ENCODE measurements around the gene RAB10. TPM values are rescaled to one million over a fixed set of nuclear protein-coding genes. Genes with fewer than 3 reads are reported as not detected.

The RAB10 gene
- polyA plus RNA-seq, 1 donor from 2014 or later: 169 TPM

DNA sequence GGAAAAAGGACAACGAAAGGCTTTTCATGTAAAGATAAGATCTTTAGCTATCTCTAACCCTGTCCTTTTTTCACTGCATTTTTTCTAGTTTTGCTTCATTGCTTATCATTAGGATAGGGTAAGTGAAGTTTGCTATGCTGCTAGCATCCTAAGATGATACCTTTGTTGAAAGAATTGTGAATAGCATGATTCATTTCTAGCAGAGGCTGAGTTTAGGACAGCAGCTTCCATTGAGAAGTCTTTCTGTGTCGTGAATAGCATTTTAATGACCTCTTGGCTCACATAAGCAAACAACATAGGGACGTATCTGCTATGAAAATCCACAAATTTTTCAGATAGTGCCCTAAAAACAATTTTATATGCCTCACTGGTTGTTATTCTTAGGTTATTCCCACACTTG lies 102.6 kb downstream of the RAB10 start:
- Histone ChIP-seq H3K9me2 (ENCODE audit: insufficient read depth, low read length) (no peaks in the 10 kb centered on the region), H3K9ac (ENCODE audit: low read length) (no peak overlapping the region), H3K9me3 (ENCODE audit: low read length) (no peaks in the 10 kb centered on the region), H3F3A (ENCODE audit: insufficient read depth, low read length, poor library complexity, severe bottlenecking) (no peaks in the 10 kb centered on the region), H3K27ac (ENCODE audit: low read length) (no peak overlapping the region), H3K79me2 (replicated peaks; ENCODE audit: insufficient read depth, low read length) (peaks cover 5% of the 10 kb centered on the region), H3K4me3 (ENCODE audit: low read length) (no peak overlapping the region), H2AFZ (ENCODE audit: low read depth, low read length) (no peak overlapping the region), H3K27me3 (ENCODE audit: insufficient read depth, low read depth, low read length) (no peaks in the 10 kb centered on the region), H4K20me1 (ENCODE audit: insufficient read depth) (no peaks in the 10 kb centered on the region), H3K4me2 (ENCODE audit: low read length) (no peak overlapping the region), H3K36me3 (ENCODE audit: insufficient read depth, low read length) (no peaks in the 10 kb centered on the region)
- TF ChIP-seq POLR2AphosphoS5 (IDR thresholded peaks at IDR 0.05): no peak
- no peak for TF ChIP-seq EP300 (conservative IDR thresholded peaks at IDR 0.05; ENCODE audit: poor library complexity, severe bottlenecking)
- TF ChIP-seq, protein P1, sequence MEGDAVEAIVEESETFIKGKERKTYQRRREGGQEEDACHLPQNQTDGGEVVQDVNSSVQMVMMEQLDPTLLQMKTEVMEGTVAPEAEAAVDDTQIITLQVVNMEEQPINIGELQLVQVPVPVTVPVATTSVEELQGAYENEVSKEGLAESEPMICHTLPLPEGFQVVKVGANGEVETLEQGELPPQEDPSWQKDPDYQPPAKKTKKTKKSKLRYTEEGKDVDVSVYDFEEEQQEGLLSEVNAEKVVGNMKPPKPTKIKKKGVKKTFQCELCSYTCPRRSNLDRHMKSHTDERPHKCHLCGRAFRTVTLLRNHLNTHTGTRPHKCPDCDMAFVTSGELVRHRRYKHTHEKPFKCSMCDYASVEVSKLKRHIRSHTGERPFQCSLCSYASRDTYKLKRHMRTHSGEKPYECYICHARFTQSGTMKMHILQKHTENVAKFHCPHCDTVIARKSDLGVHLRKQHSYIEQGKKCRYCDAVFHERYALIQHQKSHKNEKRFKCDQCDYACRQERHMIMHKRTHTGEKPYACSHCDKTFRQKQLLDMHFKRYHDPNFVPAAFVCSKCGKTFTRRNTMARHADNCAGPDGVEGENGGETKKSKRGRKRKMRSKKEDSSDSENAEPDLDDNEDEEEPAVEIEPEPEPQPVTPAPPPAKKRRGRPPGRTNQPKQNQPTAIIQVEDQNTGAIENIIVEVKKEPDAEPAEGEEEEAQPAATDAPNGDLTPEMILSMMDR (IDR thresholded peaks at IDR 0.05; ENCODE audit: poor library complexity, severe bottlenecking): no peak
- TF ChIP-seq SMC3 (conservative IDR thresholded peaks at IDR 0.05; ENCODE audit: poor library complexity): no peak
- no peak for TF ChIP-seq REST (IDR thresholded peaks at IDR 0.05; ENCODE audit: borderline replicate concordance)
- TF ChIP-seq RAD21 (conservative IDR thresholded peaks at IDR 0.05): no peak
- TF ChIP-seq EZH2 (IDR thresholded peaks at IDR 0.05; ENCODE audit: borderline replicate concordance, insufficient read depth, low read length, poor library complexity, severe bottlenecking): no peak
- no peak for TF ChIP-seq MXI1 (conservative IDR thresholded peaks at IDR 0.05; ENCODE audit: poor library complexity, severe bottlenecking)
- TF ChIP-seq TAF1 (IDR thresholded peaks at IDR 0.05; ENCODE audit: low read depth): no peak

GRCh38 chr2:26139269-26140183 lies 105.6 kb downstream of the RAB10 start:
- H3K9me2 ChIP-seq (ENCODE audit: insufficient read depth, low read length): no peaks in the 10 kb centered on the region
- no peaks in the 10 kb centered on the region for H3K9me3 ChIP-seq (ENCODE audit: low read length)
- H3K4me3 ChIP-seq (ENCODE audit: low read length): no peak overlapping the region
- no peaks in the 10 kb centered on the region for H4K20me1 ChIP-seq (ENCODE audit: insufficient read depth)
- H3K4me2 ChIP-seq (ENCODE audit: low read length): no peak overlapping the region
- no peak overlapping the region for H3K27ac ChIP-seq (ENCODE audit: low read length)
- no peak for TF ChIP-seq RAD21 (conservative IDR thresholded peaks at IDR 0.05)
- no peak for TF ChIP-seq MXI1 (conservative IDR thresholded peaks at IDR 0.05; ENCODE audit: poor library complexity, severe bottlenecking)
- no peak for TF ChIP-seq REST (IDR thresholded peaks at IDR 0.05; ENCODE audit: borderline replicate concordance)
- TF ChIP-seq EZH2 (IDR thresholded peaks at IDR 0.05; ENCODE audit: borderline replicate concordance, insufficient read depth, low read length, poor library complexity, severe bottlenecking): no peak
- no peak for TF ChIP-seq SMC3 (conservative IDR thresholded peaks at IDR 0.05; ENCODE audit: poor library complexity)
- TF ChIP-seq EP300 (conservative IDR thresholded peaks at IDR 0.05; ENCODE audit: poor library complexity, severe bottlenecking): no peak
- TF ChIP-seq, protein P1 (IDR thresholded peaks at IDR 0.05; ENCODE audit: poor library complexity, severe bottlenecking): no peak
- no peaks in the 10 kb centered on the region for H3K79me2 ChIP-seq (replicated peaks; ENCODE audit: insufficient read depth, low read length)
- H3K27me3 ChIP-seq (ENCODE audit: insufficient read depth, low read depth, low read length): no peaks in the 10 kb centered on the region
- no peaks in the 10 kb centered on the region for H3F3A ChIP-seq (ENCODE audit: insufficient read depth, low read length, poor library complexity, severe bottlenecking)
- no peak overlapping the region for H3K9ac ChIP-seq (ENCODE audit: low read length)
- no peak overlapping the region for H2AFZ ChIP-seq (ENCODE audit: low read depth, low read length)
- no peaks in the 10 kb centered on the region for H3K36me3 ChIP-seq (ENCODE audit: insufficient read depth, low read length)
